GM20431 (cell line): ENCODE data around the gene CATSPERE.
"Not testable (repeated sequence)": the region's sequence is repeated elsewhere in the genome, so short reads cannot be mapped to it uniquely, and the experiment has no call there.

ENCODE experiments used
- in situ Hi-C: fragments of 300-500 bp; cut with MseI, MboI; formaldehyde crosslinking; loops from one replicate; pipeline ENCODE4 v1.15.0; 2020; ENCODE audit warnings: low sequenced_read_pairs; ENCODE audit not compliant: unreplicated experiment

CATSPERE gene

DNA sequence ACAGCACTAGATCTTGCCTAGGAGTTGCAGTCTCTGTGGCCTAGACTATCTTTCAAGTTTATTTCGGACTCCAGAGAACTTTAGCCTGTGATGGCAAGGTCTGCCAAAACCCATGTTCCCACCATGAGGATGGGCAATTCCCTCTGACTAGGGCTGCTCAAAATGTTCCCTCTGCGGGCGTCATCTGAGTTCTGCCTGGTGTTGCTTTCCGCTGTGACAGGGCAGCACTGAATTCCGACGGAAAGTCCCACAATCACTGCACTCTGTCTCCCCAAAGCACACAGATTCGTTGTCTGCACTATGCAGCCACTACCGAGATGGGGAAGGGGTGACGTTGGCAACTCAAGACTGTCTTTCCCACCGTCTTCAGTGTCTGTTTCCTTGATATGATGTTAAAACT is 75.2 kb downstream of the CATSPERE start:
- in situ Hi-C loops: no loop called here

GRCh38 chr1:244545511-244545910 is 84.4 kb downstream of the CATSPERE start:
- in situ Hi-C loops: no loop called here

DNA sequence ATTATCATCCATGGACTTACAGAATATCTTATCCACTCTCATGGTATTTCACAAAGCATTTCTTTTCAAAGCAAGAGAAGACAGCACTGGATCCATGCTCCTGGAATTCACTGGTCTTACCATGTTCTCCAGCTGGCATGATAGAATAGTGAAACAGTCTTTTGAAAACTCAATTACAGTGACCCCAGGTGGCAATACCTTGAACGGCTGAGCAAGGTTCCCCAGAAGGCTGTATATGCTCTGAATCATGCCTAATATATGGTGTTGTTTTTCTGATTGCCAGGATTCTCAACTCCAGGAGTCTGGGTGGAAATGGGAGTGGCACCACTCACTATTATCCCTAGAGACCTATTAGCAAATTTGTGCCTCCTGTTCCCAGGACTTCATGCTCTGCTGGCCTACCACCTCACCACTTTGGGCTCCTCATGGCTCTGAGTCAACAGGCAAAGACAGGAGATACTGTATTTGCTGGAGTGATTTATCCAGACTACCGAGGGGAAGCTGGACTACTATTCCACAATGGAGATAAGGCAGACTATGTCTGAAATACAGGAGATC is 87.6 kb downstream of the CATSPERE start:
- in situ Hi-C loops: no loop called here

GRCh38 chr1:244552336-244552735 is 91.3 kb downstream of the CATSPERE start:
- in situ Hi-C loops: no loop called here

GRCh38 chr1:244556263-244556662 is 95.2 kb downstream of the CATSPERE start:
- in situ Hi-C loops: no loop called here

DNA sequence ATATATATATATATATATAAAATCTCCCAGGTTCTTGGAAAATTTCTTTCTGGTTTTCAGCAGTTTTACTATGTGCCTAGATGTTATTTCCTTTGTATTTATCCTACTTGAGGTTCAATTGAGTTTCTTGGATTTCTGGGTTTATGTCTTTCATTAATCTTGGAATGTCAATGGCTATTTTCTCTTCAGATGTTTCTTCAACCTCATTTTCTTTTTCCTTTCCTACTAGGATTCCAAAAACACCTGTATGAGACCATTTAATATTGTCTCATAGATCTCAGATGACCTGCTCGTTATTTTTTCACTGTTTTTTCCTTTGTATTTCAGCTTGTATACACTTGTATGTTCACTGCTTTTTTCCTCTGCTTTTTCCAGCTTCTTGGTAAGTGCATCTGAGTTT is 96.5 kb downstream of the CATSPERE start:
- in situ Hi-C loops: no loop called here

DNA sequence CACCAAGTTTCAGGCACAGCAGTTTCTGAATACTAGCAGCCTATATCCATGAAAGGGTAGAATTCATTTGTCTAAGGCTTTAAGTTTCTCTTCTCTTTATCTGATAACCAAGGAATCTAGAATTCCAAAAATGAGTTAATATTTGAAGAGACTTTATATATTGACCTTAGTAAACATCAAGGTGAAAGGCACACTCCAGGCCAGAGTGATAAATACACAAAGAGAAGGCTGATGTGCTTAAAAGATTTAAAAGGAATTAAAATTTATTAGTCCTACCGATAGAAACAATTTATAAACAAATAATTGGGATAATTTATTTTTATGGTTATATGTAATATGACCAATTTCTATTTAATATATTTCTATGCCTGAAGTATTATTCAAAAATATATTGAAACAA is 98.5 kb downstream of the CATSPERE start:
- in situ Hi-C loops: no loop called here

- in situ Hi-C loops: not testable (repeated sequence)
Measured at GRCh38 chr1:244562877-244563276, 101.8 kb downstream of the CATSPERE start.

DNA sequence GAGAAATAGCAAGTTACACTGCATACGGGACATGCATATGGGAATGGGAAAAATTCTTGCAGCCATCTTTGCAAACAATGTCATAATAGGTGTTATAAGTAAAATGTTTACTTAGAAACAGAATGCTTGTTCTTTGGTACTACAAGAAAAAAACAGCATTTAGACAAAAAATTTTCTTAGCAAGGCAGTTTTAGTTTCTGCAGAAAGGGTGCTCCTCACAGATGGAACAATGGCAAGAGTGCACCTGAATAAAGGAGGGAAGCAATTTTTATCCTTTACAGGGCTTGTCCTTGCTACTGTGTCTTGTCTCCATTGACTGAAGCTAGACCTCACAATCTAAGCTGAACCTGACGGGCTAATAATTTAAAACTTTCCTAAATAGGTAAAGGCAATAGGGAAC is 112.7 kb downstream of the CATSPERE start:
- in situ Hi-C loops: no loop called here

GRCh38 chr1:244576259-244576892 is 115.3 kb downstream of the CATSPERE start:
- in situ Hi-C loops: no loop called here

- in situ Hi-C loops: not testable (repeated sequence)
Measured at GRCh38 chr1:244578205-244578604, 117.1 kb downstream of the CATSPERE start.

- in situ Hi-C loops: no loop called here
Measured at GRCh38 chr1:244583358-244583982, 122.4 kb downstream of the CATSPERE start.

GRCh38 chr1:244585867-244586266 is 124.8 kb downstream of the CATSPERE start:
- in situ Hi-C loops: no loop called here

DNA sequence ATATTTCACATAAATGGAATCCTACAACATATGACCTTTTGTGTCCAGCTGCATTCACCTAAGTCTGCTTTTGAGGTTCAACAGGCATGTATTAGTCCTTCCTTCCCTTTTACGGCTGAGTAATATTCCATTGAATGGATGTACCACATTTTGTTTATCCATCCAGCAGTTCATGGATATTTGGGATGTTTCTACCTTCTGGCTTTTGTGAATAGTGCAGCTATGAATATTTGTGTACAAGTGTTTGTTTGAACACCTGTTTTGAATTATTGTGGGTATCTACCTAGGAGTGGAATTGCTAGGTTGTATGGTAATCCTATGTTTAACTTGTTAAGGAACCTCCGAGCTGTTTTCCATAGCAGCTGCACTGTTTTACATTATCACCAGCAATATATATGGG is 129.6 kb downstream of the CATSPERE start:
- in situ Hi-C loops: no loop called here

- in situ Hi-C loops: no loop called here
Measured at GRCh38 chr1:244598611-244599010, 137.5 kb downstream of the CATSPERE start.

DNA sequence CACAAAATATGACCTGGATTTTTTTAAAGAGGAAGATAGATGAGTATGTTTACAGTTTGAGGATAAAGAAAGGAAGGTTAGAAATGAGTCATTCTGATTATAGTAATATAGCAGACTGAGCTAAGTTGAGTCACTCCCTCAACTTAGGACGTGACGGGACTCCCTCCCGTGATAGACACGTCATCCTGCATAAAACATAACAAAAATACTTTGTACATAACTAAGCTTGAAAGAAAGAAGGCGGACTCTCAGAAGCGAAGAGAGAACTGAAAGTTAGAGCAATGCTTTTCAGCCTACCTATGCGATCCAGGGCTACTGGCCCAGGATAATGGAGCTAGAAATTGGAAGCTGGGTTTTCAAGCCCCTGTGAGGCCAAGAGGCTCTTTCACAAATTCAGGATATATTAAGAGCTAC is 138.9 kb downstream of the CATSPERE start:
- in situ Hi-C loops: loop anchor here (10.0 to 25.0 kb wide), 2 partner anchors 185 to 462 kb away; no protein-coding TSS in a partner anchor

GRCh38 chr1:244601336-244601735 is 140.3 kb downstream of the CATSPERE start:
- in situ Hi-C loops: loop anchor here (10.0 to 25.0 kb wide), 2 partner anchors 183 to 461 kb away; no protein-coding TSS in a partner anchor

- in situ Hi-C loops: loop anchor here (10.0 to 25.0 kb wide), 2 partner anchors 181 to 459 kb away; no protein-coding TSS in a partner anchor
Measured at GRCh38 chr1:244603498-244603897, 142.4 kb downstream of the CATSPERE start.

GRCh38 chr1:244605835-244606370 is 144.8 kb downstream of the CATSPERE start:
- in situ Hi-C loops: loop anchor here (10.0 to 25.0 kb wide), 2 partner anchors 179 to 456 kb away; no protein-coding TSS in a partner anchor

DNA sequence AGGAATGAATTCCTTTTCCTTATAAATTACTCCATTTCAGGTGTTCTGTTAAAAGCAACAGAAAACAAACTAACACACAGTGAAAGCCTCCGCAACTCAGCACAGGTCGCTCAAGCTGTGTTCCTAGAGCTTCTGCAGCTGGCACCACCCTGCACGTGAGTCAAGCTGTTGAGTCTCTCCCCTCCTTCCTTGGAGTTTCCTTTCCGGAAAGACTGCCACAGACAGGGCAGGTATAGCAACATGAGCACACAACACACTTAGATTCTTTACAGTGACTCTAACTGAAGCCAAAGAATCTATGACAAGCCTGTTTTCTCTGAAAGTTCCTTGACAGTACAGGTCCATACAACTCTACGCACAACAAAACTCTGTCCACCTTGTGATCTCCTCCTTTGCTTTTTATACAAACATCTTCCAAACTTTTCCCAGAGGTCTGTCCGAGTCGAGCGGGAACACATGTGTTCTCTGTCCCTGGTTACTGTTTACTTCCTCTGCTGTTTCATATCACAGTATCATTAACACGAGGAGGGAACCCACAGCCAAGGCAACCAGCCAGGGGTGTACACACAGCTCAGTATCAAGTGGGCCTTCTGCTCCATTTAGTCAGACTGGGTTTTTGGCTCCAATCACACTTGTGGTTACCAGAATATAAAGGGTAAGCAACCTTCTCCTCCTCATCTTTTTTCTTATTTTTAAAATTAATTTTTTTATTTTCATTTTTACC is 153.2 kb downstream of the CATSPERE start:
- in situ Hi-C loops: loop anchor here (25.0 kb wide), 1 partner anchor 448 kb away; no protein-coding TSS in a partner anchor
